SK-N-SH treated with all-trans-retinoic acid at 6 μM for 48 hours (cell line): ENCODE measurements around the gene TLDC2.

Source experiments
- ATAC-seq: fragments of 200-7000 bp; cut with Tn5 transposase; 3 replicates; pipeline ENCODE4 v1.9.1; 2020; ENCODE audit warnings: mild to moderate bottlenecking, moderate library complexity
- ARNTL ChIP-seq: fragments of 450-650 bp; formaldehyde crosslinking; IDR thresholded peaks from 2 replicates; pipeline ENCODE4 v1.5.0; 2020; ENCODE audit warnings: low read depth, mild to moderate bottlenecking, moderate library complexity, borderline replicate concordance
- BACH2 ChIP-seq: fragments of 250-450 bp; sonication (Bioruptor Pico); IDR thresholded peaks from 2 replicates; pipeline ENCODE4 v1.9.0; 2021; ENCODE audit warnings: mild to moderate bottlenecking, borderline replicate concordance
- CREB5 ChIP-seq: fragments of 250-450 bp; sonication (Bioruptor Pico); IDR thresholded peaks from 2 replicates; pipeline ENCODE4 v1.5.1; 2020; ENCODE audit warnings: low read depth, mild to moderate bottlenecking, moderate library complexity
- CSDC2 ChIP-seq: fragments of 250-450 bp; sonication (Bioruptor Pico); IDR thresholded peaks from 2 replicates; pipeline ENCODE4 v1.5.0; 2020; ENCODE audit warnings: mild to moderate bottlenecking, moderate library complexity
- ESRRG ChIP-seq: fragments of 250-450 bp; sonication (Bioruptor Pico); IDR thresholded peaks from 2 replicates; pipeline ENCODE4 v1.6.1; 2021; ENCODE audit warnings: mild to moderate bottlenecking
- GLIS3 ChIP-seq: fragments of 250-450 bp; sonication (Bioruptor Pico); IDR thresholded peaks from 2 replicates; pipeline ENCODE4 v1.5.0; 2020; ENCODE audit warnings: mild to moderate bottlenecking, moderate library complexity
- ISL1 ChIP-seq: fragments of 250-450 bp; sonication (Bioruptor Pico); IDR thresholded peaks from 2 replicates; pipeline ENCODE4 v2.1.2; 2022; ENCODE audit warnings: mild to moderate bottlenecking, moderate library complexity
- OSR1 ChIP-seq: fragments of 250-450 bp; sonication (Bioruptor Pico); IDR thresholded peaks from 2 replicates; pipeline ENCODE4 v1.8.0; 2022; ENCODE audit warnings: moderate library complexity, mild to moderate bottlenecking, inconsistent platforms
- PPARA ChIP-seq: fragments of 250-450 bp; sonication (Bioruptor Pico); IDR thresholded peaks from 2 replicates; pipeline ENCODE4 v1.5.0; 2020; ENCODE audit warnings: mild to moderate bottlenecking, borderline replicate concordance
- RARB ChIP-seq: fragments of 250-450 bp; sonication (Bioruptor Pico); IDR thresholded peaks from 2 replicates; pipeline ENCODE4 v1.8.0; 2021; ENCODE audit warnings: mild to moderate bottlenecking, moderate library complexity
- SNAI2 ChIP-seq: fragments of 250-450 bp; sonication (Bioruptor Pico); IDR thresholded peaks from 2 replicates; pipeline ENCODE4 v1.5.0; 2020; ENCODE audit warnings: mild to moderate bottlenecking, moderate library complexity
- TCF4 ChIP-seq: fragments of 250-450 bp; sonication (Bioruptor Pico); IDR thresholded peaks from 2 replicates; pipeline ENCODE4 v1.8.0; 2021; ENCODE audit warnings: mild to moderate bottlenecking, moderate library complexity, borderline replicate concordance
- TOX ChIP-seq: fragments of 250-450 bp; sonication (Bioruptor Pico); IDR thresholded peaks from 2 replicates; pipeline ENCODE4 v1.8.0; 2021; ENCODE audit warnings: mild to moderate bottlenecking, moderate library complexity, borderline replicate concordance
- ZFP3 ChIP-seq: fragments of 250-450 bp; sonication (Bioruptor Pico); IDR thresholded peaks from 2 replicates; pipeline ENCODE4 v1.5.0; 2020; ENCODE audit warnings: mild to moderate bottlenecking, moderate library complexity
- ZFP30 ChIP-seq: fragments of 450-650 bp; formaldehyde crosslinking; IDR thresholded peaks from 2 replicates; pipeline ENCODE4 v1.5.0; 2022; ENCODE audit warnings: mild to moderate bottlenecking, moderate library complexity
- ZNF565 ChIP-seq: fragments of 450-650 bp; formaldehyde crosslinking; conservative IDR thresholded peaks from 2 replicates; pipeline ENCODE4 v1.5.0; 2020; ENCODE audit warnings: low read depth, mild to moderate bottlenecking, moderate library complexity
- ZNF70 ChIP-seq: fragments of 450-650 bp; formaldehyde crosslinking; IDR thresholded peaks from 2 replicates; pipeline ENCODE4 v1.5.0; 2020; ENCODE audit warnings: mild to moderate bottlenecking, moderate library complexity
- ZNF8 ChIP-seq: fragments of 450-650 bp; formaldehyde crosslinking; IDR thresholded peaks from 2 replicates; pipeline ENCODE4 v1.5.0; 2020; ENCODE audit warnings: mild to moderate bottlenecking, moderate library complexity
- TF ChIP-seq, protein P1 (sequence below): fragments of 250-450 bp; sonication (Bioruptor Pico); IDR thresholded peaks from 2 replicates; pipeline ENCODE4 v1.5.1; 2021; ENCODE audit warnings: mild to moderate bottlenecking, moderate library complexity
- TF ChIP-seq, protein P2 (sequence below): fragments of 250-450 bp; sonication (Bioruptor Pico); IDR thresholded peaks from 2 replicates; pipeline ENCODE4 v1.8.0; 2020; ENCODE audit warnings: mild to moderate bottlenecking, moderate library complexity, borderline replicate concordance
- TF ChIP-seq, protein P3 (sequence below): fragments of 250-450 bp; sonication (Bioruptor Pico); IDR thresholded peaks from 2 replicates; pipeline ENCODE4 v1.5.0; 2020; ENCODE audit warnings: mild to moderate bottlenecking, moderate library complexity
- TF ChIP-seq, protein P4 (sequence below): fragments of 250-450 bp; sonication (Bioruptor Pico); IDR thresholded peaks from 2 replicates; pipeline ENCODE4 v1.8.0; 2021; ENCODE audit warnings: low read depth, mild to moderate bottlenecking, moderate library complexity, borderline replicate concordance

The TLDC2 gene

DNA sequence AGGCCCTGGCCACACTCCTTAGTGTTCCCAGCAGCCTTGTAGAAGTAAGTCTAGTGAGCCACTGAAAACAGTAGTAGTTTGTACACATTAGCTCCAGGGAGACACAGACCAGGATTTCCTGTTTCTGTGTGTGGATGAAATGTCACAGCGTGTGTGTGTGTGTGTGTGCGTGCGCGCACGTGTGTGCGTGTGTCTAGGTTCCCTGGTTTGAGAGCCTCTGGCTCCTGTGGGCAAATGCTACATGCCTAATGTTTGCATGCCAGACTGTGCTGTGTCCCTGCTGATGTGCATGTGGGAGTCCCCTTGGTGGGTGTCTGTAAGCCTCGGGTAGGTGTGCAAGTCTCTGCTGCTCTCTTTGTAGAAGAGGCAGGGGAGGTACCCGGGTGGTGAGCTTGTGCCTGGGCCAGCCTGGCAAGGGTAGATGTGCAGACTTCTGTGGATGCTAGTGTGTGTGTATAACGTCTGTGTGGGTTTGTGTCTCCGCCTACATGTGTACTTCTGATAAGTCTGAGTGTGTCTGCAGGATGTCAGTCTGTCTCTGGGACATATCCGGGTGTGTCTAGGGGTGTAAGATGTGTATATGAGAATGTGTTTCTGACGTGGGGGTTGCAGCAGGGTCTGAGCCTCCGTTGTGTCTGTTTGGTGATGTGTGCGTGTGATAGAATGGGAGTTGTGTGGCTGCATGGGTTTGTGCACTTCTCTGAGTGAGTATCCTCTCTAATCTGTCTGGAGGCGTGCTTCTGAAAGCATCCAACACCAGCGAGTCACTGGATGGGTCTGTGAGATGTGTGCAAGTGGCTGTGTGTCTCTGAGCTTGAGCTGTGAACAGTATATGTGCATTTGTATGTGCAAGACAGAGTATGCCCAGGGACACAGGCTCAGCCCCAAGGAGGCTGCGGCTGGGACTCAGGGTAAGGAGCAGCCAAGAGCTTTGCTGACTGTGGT is 19.0 kb upstream of the TLDC2 start:
- TF ChIP-seq ZNF8 (CRISPR knock-in tag): no peak
- TF ChIP-seq, protein P1, sequence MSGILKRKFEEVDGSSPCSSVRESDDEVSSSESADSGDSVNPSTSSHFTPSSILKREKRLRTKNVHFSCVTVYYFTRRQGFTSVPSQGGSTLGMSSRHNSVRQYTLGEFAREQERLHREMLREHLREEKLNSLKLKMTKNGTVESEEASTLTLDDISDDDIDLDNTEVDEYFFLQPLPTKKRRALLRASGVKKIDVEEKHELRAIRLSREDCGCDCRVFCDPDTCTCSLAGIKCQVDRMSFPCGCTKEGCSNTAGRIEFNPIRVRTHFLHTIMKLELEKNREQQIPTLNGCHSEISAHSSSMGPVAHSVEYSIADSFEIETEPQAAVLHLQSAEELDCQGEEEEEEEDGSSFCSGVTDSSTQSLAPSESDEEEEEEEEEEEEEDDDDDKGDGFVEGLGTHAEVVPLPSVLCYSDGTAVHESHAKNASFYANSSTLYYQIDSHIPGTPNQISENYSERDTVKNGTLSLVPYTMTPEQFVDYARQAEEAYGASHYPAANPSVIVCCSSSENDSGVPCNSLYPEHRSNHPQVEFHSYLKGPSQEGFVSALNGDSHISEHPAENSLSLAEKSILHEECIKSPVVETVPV (CRISPR knock-in tag): no peak
- no peak for TF ChIP-seq CREB5 (CRISPR knock-in tag)
- no peak for TF ChIP-seq PPARA (CRISPR knock-in tag)
- no peak for TF ChIP-seq TCF4 (CRISPR knock-in tag)
- TF ChIP-seq ZFP3 (CRISPR knock-in tag): no peak
- no peak for TF ChIP-seq ZFP30 (CRISPR knock-in tag)
- no peak for TF ChIP-seq RARB (CRISPR knock-in tag)
- no peak for TF ChIP-seq CSDC2
- TF ChIP-seq ZNF70 (CRISPR knock-in tag): no peak
- no peak for TF ChIP-seq ZNF565 (CRISPR knock-in tag)
- no peak for TF ChIP-seq TOX
- TF ChIP-seq BACH2: no peak
- no peak for TF ChIP-seq SNAI2
- TF ChIP-seq ESRRG: no peak
- TF ChIP-seq, protein P2, sequence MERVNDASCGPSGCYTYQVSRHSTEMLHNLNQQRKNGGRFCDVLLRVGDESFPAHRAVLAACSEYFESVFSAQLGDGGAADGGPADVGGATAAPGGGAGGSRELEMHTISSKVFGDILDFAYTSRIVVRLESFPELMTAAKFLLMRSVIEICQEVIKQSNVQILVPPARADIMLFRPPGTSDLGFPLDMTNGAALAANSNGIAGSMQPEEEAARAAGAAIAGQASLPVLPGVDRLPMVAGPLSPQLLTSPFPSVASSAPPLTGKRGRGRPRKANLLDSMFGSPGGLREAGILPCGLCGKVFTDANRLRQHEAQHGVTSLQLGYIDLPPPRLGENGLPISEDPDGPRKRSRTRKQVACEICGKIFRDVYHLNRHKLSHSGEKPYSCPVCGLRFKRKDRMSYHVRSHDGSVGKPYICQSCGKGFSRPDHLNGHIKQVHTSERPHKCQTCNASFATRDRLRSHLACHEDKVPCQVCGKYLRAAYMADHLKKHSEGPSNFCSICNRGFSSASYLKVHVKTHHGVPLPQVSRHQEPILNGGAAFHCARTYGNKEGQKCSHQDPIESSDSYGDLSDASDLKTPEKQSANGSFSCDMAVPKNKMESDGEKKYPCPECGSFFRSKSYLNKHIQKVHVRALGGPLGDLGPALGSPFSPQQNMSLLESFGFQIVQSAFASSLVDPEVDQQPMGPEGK (CRISPR knock-in tag): no peak
- no peak for TF ChIP-seq OSR1 (CRISPR knock-in tag)
- TF ChIP-seq ARNTL (CRISPR knock-in tag): no peak
- TF ChIP-seq ISL1 (CRISPR knock-in tag): no peak
- TF ChIP-seq, protein P3, sequence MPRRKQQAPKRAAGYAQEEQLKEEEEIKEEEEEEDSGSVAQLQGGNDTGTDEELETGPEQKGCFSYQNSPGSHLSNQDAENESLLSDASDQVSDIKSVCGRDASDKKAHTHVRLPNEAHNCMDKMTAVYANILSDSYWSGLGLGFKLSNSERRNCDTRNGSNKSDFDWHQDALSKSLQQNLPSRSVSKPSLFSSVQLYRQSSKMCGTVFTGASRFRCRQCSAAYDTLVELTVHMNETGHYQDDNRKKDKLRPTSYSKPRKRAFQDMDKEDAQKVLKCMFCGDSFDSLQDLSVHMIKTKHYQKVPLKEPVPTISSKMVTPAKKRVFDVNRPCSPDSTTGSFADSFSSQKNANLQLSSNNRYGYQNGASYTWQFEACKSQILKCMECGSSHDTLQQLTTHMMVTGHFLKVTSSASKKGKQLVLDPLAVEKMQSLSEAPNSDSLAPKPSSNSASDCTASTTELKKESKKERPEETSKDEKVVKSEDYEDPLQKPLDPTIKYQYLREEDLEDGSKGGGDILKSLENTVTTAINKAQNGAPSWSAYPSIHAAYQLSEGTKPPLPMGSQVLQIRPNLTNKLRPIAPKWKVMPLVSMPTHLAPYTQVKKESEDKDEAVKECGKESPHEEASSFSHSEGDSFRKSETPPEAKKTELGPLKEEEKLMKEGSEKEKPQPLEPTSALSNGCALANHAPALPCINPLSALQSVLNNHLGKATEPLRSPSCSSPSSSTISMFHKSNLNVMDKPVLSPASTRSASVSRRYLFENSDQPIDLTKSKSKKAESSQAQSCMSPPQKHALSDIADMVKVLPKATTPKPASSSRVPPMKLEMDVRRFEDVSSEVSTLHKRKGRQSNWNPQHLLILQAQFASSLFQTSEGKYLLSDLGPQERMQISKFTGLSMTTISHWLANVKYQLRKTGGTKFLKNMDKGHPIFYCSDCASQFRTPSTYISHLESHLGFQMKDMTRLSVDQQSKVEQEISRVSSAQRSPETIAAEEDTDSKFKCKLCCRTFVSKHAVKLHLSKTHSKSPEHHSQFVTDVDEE (CRISPR knock-in tag): no peak
- TF ChIP-seq, all 23 proteins: peak for 0
- ATAC-seq: peak; percentile 18; the same call in 2 of the 3 replicates

DNA sequence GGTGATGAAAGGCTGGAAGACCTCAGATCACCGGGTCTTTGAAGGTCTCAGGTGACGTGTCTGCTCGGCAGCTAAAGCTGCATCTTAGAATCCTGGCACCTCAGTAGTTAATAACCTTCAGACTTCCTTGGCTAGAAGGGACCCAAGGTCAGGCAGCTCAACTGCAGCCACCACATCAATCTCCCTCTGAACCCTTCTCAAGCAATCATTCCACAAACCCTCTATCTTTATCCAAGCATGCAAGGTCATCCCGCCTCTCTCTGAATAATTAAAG is 16.7 kb upstream of the TLDC2 start:
- no peak for TF ChIP-seq ZFP30 (CRISPR knock-in tag)
- TF ChIP-seq GLIS3 (CRISPR knock-in tag): no peak
- TF ChIP-seq ISL1 (CRISPR knock-in tag): no peak
- no peak for TF ChIP-seq RARB (CRISPR knock-in tag)
- TF ChIP-seq BACH2: no peak
- TF ChIP-seq CREB5 (CRISPR knock-in tag): no peak
- TF ChIP-seq CSDC2: no peak
- no peak for TF ChIP-seq TOX
- no peak for TF ChIP-seq ARNTL (CRISPR knock-in tag)
- TF ChIP-seq, protein P4, sequence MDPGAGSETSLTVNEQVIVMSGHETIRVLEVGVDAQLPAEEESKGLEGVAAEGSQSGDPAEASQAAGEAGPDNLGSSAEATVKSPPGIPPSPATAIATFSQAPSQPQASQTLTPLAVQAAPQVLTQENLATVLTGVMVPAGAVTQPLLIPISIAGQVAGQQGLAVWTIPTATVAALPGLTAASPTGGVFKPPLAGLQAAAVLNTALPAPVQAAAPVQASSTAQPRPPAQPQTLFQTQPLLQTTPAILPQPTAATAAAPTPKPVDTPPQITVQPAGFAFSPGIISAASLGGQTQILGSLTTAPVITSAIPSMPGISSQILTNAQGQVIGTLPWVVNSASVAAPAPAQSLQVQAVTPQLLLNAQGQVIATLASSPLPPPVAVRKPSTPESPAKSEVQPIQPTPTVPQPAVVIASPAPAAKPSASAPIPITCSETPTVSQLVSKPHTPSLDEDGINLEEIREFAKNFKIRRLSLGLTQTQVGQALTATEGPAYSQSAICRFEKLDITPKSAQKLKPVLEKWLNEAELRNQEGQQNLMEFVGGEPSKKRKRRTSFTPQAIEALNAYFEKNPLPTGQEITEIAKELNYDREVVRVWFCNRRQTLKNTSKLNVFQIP (CRISPR knock-in tag): no peak
- TF ChIP-seq, protein P1 (CRISPR knock-in tag): no peak
- no peak for ATAC-seq
